ENCODE measurements around the gene HIVEP3.

HIVEP3 gene

GRCh38 chr1:41592451-41593125, 326.1 kb downstream of the HIVEP3 start:
- no peak for DNase-seq

DNA sequence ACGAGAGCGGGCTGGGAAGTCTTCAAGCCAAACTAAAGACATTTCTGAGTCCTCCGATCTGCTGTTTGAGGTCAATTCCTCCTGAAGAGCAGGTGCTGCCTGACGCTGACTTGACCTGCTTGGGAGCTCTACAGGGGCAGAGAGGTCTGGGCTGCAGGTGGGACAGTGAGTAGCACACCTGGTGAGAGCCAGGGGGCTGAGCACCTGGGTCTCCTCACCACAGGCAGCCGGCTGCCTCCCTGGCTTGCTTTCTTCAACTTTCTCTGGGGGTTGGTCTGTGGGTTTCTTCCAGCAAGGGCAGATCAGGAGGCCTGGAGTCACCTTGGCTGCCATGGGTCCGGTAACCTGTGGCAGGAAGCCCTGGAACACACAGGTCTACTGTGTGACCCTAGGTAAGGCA, 326.8 kb downstream of the HIVEP3 start:
- no peak for DNase-seq

GRCh38 chr1:41590331-41590730, 328.4 kb downstream of the HIVEP3 start:
- no peak for DNase-seq

DNA sequence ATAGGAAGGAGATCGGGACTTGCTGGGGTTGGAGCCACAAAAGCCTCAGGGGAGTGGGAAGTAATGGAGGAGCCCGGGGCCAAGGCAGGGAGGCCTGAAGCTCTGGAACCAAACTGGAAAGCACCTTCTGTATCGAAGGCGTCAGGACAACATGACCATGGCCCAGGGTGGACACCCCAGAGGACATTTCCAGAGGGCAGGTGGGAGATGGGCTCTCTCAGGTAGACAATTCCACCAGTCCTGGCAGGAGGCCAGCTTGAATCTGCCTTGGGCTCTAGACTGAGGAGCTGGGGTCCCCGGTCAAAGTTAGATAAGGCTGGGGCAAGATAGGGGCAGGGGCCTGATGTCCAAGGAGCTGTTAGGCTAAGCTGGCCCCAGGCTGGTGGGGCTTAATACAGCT, 329.3 kb downstream of the HIVEP3 start:
- DNase-seq = no peak

GRCh38 chr1:41588334-41588875, 330.3 kb downstream of the HIVEP3 start:
- no peak for DNase-seq

DNA sequence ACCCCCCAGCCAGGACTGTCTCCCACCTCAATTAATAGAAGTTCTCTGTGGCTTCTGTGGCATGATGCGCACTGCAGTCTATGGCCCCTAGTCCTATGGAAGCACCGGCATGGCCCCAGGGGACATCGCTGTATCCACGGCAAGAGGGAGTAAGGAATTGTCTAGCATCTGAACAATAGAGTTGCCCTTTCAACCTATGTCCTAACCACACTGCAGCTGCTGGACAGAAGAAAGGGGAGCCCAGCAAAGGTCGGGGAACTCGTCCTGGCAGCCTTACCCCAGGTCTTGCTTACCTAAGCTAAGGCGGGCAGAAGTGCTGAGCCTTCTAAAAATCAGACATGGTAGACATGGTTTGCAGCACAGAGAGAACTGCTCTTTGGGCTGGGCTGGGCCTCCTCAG, 330.9 kb downstream of the HIVEP3 start:
- no peak for DNase-seq

GRCh38 chr1:41586230-41586629, 332.5 kb downstream of the HIVEP3 start:
- no peak for DNase-seq

DNA sequence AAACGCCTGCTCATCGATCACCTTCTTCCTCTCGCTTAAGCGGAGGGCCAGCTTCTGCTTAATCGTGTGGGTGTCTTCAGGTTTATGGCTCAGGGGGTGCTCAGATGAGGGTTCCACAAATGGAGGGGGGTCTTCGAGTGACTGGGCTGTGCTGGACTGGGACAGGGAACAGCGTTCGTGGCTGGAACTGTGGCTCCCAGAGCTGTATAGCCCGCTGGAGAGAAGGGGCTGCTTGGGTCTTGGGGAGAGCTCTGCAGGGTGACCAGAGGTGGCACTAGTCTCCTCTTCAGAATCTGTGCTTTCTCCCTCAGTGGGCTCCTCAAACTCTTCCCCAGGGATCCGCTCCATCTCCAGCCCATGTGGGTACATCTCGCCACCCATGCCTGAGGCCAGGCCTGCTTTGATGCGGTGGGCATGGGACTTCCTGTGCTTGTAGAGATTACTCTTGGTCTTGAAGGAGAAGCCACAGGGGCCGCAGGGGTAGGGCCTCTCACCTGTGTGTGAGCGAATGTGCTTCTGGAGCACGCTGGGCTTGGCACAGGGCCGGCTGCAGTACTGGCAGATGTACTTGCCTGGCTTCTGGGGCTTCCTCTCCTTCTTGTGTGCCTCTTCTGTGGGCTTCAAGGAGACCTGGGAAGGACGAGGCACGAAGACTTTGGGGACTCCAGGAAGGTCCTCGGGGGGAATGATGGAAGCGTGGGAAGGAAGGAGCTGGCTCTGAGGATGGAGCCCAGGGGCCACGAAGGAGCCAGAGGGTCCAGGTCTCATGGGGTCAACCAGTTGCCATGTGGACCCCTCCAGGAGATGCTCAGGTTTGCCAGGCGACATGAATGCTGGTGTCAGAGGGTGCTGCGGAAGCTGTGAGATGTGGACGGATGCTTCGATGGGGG, 334.8 kb downstream of the HIVEP3 start:
- no peak for DNase-seq

GRCh38 chr1:41582851-41583657, 335.7 kb downstream of the HIVEP3 start:
- DNase-seq = no peak

DNA sequence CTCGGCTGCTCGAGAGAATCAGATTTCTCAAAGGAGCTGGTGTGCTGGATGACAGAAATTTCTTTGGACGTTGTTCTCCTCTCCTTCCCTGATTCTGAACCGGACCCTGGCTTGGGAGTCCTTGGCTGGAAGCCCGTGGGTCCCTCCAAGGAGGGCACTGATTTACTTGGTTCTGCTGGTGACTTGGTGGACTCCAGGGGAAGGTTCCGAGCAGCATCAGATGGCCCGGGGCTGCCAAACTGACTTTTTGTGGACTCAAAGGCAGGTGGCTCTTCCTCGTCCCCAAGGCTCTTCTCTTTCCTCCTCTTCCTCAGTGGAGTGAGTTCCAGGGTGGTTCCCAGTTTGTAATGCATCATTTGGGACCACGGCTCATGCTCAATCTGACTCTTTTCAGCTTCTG, 336.4 kb downstream of the HIVEP3 start:
- DNase-seq = no peak

DNA sequence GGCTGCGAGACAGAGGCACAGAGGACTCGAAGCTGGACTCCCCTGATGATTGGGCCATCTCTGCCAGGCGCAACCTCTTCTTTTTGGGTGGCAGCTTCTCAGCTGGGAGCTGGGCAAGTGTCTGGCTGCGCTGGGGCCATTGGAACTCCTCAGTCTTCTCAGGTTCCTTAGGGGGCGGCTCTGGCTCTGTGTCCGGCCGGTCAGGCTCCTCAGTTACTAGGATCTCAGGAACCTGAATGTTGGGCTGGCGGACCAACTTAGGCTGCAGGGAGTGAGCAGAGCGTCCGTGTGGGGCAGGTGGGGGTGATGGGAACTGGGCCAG, 336.8 kb downstream of the HIVEP3 start:
- DNase-seq = no peak

- no peak for DNase-seq
Measured at GRCh38 chr1:41581216-41582003, 337.3 kb downstream of the HIVEP3 start.

DNA sequence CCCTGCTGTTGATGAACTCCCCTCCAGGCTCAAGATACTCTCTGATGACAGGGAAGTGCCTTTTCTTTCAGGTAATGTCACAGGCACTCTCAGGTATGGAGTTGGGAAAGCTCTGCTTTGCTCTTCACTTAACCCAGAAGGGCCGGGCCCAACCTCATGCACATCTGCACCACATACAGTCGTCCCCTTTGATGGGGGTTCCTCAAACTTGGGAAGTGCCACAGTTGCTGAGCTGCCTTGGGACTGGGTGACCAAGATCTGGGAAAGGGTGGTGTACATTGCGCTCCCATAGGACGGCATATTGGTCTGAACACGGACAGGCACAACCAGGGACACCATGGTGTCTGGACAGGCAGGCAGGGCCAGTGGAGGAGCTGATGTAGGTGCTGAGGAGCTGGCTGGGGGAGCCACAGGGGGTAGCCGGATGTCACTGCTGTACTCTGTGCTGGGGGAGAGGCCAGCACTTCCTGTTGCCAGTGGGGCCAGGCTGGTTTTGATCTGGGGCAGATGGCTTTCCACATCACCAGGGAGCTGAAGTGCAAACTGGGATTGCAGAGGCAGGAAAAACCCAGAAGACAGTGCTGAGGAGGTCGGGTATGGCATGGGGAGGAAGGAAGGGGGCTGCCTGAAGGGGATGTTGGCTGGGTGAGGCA, 338.1 kb downstream of the HIVEP3 start:
- no peak for DNase-seq

GRCh38 chr1:41580021-41580420, 338.7 kb downstream of the HIVEP3 start:
- DNase-seq = no peak

DNA sequence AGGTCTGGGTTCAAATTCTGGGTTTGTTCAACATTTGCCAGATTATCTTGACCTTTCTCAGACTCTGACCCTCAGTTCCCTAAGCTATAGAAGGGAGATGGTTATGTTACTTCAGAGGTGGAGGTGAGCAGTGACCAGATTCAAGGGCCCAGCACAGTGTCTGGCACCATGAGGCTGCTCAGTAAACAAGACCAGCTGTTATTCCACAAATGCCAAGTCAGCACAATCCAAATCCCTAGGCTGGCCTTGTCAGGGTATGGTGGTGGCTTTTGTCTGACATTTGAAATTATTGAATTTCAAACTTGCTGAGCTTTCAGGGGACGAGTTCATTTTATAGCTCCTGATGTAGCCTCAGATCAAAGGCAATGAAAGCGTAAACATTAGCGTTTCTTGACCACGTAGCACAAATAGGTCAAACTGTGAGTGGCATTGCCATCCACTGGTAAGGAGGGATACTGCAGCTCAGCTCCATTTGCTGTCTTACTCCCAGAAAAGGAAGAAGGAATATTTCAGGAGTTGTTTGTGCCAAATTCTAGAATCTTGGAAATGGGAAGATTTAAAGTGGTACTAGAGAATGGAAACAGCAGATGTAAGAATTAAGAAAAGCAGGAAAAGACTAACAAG, 339.9 kb downstream of the HIVEP3 start:
- DNase-seq = peak; percentile 78

DNA sequence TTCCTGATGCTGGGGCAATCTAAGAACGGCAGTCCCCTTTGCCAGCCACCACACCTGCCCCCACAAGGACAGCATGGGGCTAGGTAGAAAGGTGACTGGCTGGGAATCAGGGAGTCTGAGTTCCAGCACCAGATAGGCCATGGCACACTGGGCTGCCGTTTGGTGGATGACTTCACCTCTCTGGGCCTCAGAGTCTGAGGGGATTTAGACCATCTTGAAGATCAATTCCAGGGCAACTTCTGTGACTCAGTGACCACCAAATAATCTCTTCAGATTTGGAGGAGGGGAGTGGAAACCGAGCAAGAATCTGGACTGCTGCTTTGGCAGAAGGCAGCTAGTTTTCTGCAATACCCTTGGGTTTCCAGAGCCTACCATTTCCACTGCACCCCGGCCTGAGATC, 342.1 kb downstream of the HIVEP3 start:
- DNase-seq = no peak

- no peak for DNase-seq
Measured at GRCh38 chr1:41576206-41576605, 342.5 kb downstream of the HIVEP3 start.

GRCh38 chr1:41574842-41575241, 343.9 kb downstream of the HIVEP3 start:
- DNase-seq = no peak

DNA sequence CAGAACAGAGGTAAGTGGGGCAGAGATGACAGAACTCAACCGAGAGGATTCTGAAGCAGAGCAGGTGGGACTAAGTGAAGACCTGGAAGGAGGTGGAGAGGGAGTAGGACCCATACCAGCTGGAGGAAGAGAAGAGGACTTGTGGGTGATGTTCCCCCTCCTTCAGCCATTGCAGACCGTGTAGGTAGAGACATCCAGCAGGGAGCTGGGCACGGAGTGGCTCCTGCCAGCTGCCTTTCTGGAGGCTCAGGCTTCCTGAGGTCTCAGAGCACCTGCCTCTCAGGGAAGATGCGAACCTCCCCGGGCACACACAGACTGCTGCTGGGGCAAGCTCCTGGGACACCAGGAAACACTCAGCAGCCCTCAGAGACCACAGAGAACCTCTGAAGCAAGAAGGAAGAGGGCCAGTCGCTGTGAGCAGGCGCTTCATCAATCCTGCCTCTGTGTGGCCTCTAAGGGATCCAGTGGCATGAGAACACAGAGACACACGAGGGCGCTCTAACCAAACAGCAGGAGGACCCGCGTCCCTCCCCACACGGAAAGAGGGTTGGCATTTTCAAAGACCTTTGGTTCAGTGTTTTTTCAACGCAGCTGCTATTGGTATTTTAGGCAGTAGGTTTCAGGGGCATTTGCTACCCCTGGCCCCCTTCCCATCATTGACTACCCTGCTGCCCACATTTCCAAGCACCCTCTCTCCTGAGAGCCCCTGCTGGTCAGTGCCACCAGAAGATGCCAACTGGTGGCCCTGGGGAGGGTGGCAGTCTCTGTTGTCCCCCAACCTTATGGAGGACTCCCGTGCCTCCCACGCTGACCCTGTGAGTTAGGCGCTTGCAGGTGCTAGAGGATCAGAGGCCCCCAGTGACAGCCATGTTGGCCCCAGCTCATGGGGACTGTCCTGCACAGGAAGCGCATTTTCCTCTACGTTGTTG, 344.7 kb downstream of the HIVEP3 start:
- peak; percentile 100 for DNase-seq

- DNase-seq = no peak
Measured at GRCh38 chr1:41573194-41573593, 345.5 kb downstream of the HIVEP3 start.
